Activated T-cell treated with anti-CD3 and anti-CD28 coated beads, Interleukin-2, amount 50 U/mL, for 24 hours (primary cell): ENCODE measurements around the gene PUM1.

Experiments
- DNase-seq: peaks from one replicate; pipeline ENCODE4 v3.0.0-alpha.2; 2020
- H3K27ac Mint-ChIP-seq: 2 replicates; pipeline ENCODE4 v1.8.0; 2020; ENCODE audit warnings: mild to moderate bottlenecking, mixed read lengths
- H3K27me3 Mint-ChIP-seq: 2 replicates; pipeline ENCODE4 v1.8.0; 2020; ENCODE audit warnings: mixed read lengths
- H3K36me3 Mint-ChIP-seq: 2 replicates; pipeline ENCODE4 v1.8.0; 2020; ENCODE audit warnings: low read depth, mixed read lengths
- H3K4me1 Mint-ChIP-seq: 2 replicates; pipeline ENCODE4 v1.8.0; 2020; ENCODE audit warnings: low read depth, mixed read lengths
- H3K4me3 Mint-ChIP-seq: 2 replicates; pipeline ENCODE4 v1.8.0; 2020; ENCODE audit warnings: mild to moderate bottlenecking, moderate library complexity, mixed read lengths
- H3K9me3 Mint-ChIP-seq: 2 replicates; pipeline ENCODE4 v1.8.0; 2020; ENCODE audit warnings: mixed read lengths

Gene PUM1

DNA sequence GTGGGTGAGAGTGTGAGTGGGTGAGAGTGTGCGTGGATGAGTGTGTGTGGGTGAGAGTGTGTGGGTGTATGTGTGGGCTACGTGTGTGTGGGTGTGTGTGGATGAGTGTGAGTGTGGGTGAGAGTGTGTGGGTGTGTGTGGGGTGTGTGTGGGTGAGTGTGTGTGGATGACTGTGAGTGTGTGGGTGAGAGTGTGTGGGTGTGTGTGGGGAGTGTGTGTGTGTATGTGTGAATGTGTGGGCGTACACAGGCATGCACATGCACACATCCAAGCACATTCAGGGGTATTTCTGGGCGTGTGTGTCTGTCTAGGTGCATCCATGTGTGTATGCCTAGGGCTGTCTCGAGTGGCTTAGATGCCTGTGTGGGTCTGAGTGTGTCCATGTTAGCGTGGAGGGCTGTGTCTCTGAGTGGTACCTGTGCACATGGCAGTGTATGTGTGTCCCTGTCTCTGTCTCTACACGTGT lies 171.0 kb downstream of the PUM1 start:
- H3K27ac Mint-ChIP-seq: no peak overlapping the region
- peaks cover 13% of the 10 kb centered on the region for H3K27me3 Mint-ChIP-seq
- H3K4me1 Mint-ChIP-seq: no peaks in the 10 kb centered on the region
- no peak for DNase-seq
- H3K9me3 Mint-ChIP-seq: no peaks in the 10 kb centered on the region
- no peak overlapping the region for H3K4me3 Mint-ChIP-seq
- no peaks in the 10 kb centered on the region for H3K36me3 Mint-ChIP-seq

DNA sequence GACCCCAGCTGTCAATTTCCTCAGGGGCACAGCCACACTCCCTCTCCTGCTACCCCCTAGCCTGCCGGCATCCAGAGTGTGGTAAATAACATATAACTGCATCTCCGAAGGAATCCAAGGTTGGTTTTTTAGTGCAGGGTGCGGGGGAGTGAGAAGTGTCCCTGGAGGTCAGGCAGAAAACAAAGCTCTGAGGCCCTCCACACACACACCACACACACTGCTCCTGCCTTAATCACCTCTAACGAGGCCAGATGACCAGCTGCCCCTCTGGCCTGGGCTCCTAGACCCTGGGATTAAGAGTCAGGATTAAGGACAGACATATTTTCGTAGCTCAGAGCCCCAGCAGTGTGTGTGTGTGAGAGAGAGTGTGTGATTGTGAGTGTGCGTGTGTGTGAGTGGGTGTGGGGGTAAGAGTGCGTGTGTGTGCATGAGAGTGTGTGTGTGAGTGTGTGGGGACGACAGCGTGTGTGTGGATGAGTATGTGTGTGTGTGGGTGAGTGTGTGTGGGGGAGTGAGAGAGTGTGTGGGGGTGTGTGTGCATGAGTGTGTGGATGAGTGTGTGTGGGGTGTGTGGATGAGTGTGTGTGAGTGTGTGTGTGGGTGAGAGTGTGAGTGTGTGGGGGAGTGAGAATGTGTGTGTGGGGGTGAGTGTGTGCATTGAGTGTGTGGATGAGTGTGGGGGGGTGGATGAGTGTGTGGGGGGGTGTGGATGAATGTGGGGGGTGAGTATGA lies 171.6 kb downstream of the PUM1 start:
- H3K4me1 Mint-ChIP-seq: no peaks in the 10 kb centered on the region
- peaks cover 17% of the 10 kb centered on the region for H3K27me3 Mint-ChIP-seq
- H3K27ac Mint-ChIP-seq: no peak overlapping the region
- no peaks in the 10 kb centered on the region for H3K36me3 Mint-ChIP-seq
- H3K9me3 Mint-ChIP-seq: no peaks in the 10 kb centered on the region
- DNase-seq: no peak
- H3K4me3 Mint-ChIP-seq: no peak overlapping the region

DNA sequence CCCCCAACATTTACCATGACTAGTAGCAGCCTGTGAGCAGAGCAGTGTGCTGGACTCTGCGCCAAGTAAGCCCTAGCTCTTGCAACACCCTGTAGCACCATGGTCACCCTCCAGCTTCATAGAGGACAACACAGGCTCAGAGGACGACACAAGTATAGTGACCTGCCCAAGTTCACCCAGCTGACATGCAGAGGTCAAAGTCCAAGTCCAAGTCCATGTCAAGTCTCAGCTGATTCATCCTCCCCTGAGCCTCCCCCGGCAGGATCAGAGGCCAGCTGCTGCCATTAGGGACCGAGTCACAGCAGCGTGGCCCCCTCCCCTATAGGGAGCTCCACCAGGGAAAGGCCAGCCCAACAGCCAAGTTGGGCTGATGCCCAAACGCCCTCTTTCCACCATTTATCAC lies 172.8 kb downstream of the PUM1 start:
- H3K27ac Mint-ChIP-seq: no peak overlapping the region
- H3K4me3 Mint-ChIP-seq: no peak overlapping the region
- H3K4me1 Mint-ChIP-seq: no peaks in the 10 kb centered on the region
- no peak for DNase-seq
- H3K9me3 Mint-ChIP-seq: no peaks in the 10 kb centered on the region
- no peaks in the 10 kb centered on the region for H3K36me3 Mint-ChIP-seq
- peaks cover 20% of the 10 kb centered on the region for H3K27me3 Mint-ChIP-seq

DNA sequence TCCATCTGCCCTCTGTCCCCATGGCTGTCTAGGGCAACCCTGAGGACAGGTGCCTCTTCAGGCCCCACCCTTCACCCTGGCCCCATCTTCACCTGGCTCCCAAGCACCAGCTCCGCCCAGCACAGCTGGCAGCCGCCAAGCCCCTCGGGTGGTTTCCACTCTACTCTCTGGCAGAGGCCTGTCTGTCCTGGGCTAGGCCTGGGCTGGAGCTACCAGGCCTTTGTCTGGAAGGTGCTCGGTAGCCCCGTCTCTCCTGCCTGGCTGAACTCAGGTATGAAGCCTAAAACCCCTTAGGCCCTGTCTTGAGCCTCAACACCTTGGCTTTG lies 174.3 kb downstream of the PUM1 start:
- no peaks in the 10 kb centered on the region for H3K4me1 Mint-ChIP-seq
- no peak for DNase-seq
- H3K27me3 Mint-ChIP-seq: peaks cover 16% of the 10 kb centered on the region
- no peaks in the 10 kb centered on the region for H3K36me3 Mint-ChIP-seq
- no peaks in the 10 kb centered on the region for H3K9me3 Mint-ChIP-seq
- H3K4me3 Mint-ChIP-seq: no peak overlapping the region
- no peak overlapping the region for H3K27ac Mint-ChIP-seq

- Mint-ChIP-seq H3K27me3 (peaks cover 15% of the 10 kb centered on the region), H3K9me3 (no peaks in the 10 kb centered on the region), H3K4me1 (no peaks in the 10 kb centered on the region), H3K4me3 (no peak overlapping the region), H3K36me3 (no peaks in the 10 kb centered on the region), H3K27ac (no peak overlapping the region)
- no peak for DNase-seq
Observed at GRCh38 chr1:30890502-30891226, 174.9 kb downstream of the PUM1 start.

DNA sequence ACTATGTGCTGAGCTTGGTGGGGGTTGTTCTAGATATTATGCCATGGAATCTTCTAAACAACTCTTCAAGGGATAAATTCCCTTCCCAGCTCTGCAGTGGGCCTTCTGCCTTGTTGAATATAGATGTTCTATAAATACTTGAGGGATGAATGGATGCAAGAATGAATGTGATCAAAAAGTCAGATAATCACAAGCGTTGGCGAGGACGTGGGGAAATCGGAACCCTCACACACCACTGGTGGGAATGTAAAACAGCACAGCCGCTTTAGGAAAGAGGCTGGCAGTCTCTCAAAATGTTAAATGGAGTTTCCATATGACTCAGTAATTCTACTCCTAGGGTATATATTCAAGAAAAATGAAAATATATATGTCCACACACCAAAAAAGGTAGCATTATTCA lies 176.0 kb downstream of the PUM1 start:
- no peak for DNase-seq
- Mint-ChIP-seq H3K4me1 (no peaks in the 10 kb centered on the region), H3K4me3 (no peak overlapping the region), H3K27me3 (peaks cover 15% of the 10 kb centered on the region), H3K36me3 (no peaks in the 10 kb centered on the region), H3K27ac (no peak overlapping the region), H3K9me3 (no peaks in the 10 kb centered on the region)

DNA sequence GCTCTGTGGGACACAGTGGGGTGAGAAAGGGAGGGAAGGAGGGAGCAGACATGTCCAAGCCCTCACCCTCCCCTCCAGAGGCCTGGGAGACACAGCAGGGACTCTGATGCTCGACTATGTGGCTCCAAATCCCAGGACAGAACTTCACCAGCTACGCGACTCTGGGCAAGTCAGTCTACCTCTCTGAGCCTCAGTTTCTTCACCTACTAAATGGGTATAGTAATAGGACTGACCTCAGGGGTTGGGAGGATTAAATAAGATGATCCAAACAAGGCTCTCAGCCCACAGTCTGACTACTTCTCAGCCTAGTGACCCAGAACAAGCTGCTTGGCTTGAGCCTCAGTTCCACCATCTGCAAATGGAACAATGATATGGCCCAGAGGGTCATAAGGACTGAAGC lies 176.5 kb downstream of the PUM1 start:
- Mint-ChIP-seq H3K4me1 (no peaks in the 10 kb centered on the region), H3K36me3 (no peaks in the 10 kb centered on the region), H3K27me3 (peaks cover 15% of the 10 kb centered on the region), H3K9me3 (no peaks in the 10 kb centered on the region), H3K4me3 (no peak overlapping the region), H3K27ac (no peak overlapping the region)
- no peak for DNase-seq

DNA sequence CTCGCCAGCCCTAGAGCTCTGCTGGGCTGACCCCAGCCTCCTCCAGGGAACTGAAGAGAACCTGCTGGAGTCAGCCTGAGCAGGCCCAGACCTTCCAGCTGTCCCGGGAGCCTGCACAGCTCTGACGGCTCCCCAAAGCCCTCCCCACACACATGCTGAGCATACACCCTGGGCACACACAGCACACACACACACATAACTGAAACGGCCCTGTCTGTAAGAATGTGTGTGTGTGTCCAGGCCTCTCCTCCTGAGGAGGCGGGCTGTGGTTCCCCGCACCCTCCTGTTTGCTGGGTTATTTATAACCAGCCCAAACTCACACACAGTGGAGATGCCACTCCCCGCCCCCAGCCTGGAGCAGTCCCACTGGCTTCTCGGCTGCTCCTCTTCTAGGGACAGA lies 177.1 kb downstream of the PUM1 start:
- no peak overlapping the region for H3K4me3 Mint-ChIP-seq
- no peaks in the 10 kb centered on the region for H3K4me1 Mint-ChIP-seq
- no peaks in the 10 kb centered on the region for H3K9me3 Mint-ChIP-seq
- peaks cover 15% of the 10 kb centered on the region for H3K27me3 Mint-ChIP-seq
- no peaks in the 10 kb centered on the region for H3K36me3 Mint-ChIP-seq
- H3K27ac Mint-ChIP-seq: no peak overlapping the region
- DNase-seq: no peak

DNA sequence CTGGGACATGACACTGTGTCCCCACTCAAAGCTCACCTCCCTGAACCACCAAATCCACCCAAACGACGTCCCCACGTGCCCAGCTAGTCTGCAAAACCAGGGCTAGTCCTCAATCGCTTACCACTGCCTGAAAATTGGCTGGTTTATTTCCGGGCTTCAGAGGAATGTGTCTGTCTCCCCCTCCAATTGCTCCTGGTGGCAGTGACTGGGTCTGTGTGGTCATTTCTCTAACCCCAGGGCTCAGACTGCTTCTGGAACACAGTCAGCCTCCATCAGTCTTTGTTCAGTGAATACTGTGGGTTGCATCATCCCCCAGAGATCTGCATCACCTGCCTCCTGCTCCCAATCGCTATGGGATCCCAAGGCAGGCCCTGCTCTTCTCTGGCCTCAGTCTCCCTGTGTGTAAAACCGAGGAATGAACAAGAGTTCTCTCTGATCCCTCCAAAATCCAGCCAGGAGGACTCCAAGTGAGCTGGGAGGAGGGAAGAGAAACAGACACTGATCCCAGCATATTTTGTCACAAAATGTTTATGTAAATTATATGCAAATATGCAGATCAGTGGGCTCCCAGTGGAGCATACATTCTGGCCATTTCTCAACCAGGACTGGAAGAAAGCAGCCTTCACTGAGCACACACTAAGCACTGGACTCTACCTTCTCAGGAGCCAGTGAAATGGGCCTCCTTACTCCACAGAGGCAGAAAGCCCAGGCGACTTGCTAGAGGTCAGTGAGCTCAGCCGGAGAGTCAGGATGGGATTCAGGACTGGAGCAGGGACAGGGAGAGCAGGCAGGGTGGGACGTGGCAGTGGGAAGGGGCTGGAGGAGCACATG lies 177.8 kb downstream of the PUM1 start:
- Mint-ChIP-seq H3K27ac (no peak overlapping the region), H3K36me3 (no peaks in the 10 kb centered on the region), H3K4me3 (no peak overlapping the region), H3K27me3 (peaks cover 15% of the 10 kb centered on the region), H3K9me3 (no peaks in the 10 kb centered on the region), H3K4me1 (no peaks in the 10 kb centered on the region)
- DNase-seq: no peak

GRCh38 chr1:30886710-30887428 lies 178.6 kb downstream of the PUM1 start:
- no peak for DNase-seq
- Mint-ChIP-seq H3K4me3 (no peak overlapping the region), H3K4me1 (no peaks in the 10 kb centered on the region), H3K36me3 (no peaks in the 10 kb centered on the region), H3K27me3 (peaks cover 16% of the 10 kb centered on the region), H3K27ac (no peak overlapping the region), H3K9me3 (no peaks in the 10 kb centered on the region)

- Mint-ChIP-seq H3K9me3 (no peaks in the 10 kb centered on the region), H3K27ac (no peak overlapping the region), H3K4me1 (no peaks in the 10 kb centered on the region), H3K27me3 (peaks cover 22% of the 10 kb centered on the region), H3K36me3 (no peaks in the 10 kb centered on the region), H3K4me3 (no peak overlapping the region)
- no peak for DNase-seq
Observed at GRCh38 chr1:30885570-30886522, 179.7 kb downstream of the PUM1 start.

DNA sequence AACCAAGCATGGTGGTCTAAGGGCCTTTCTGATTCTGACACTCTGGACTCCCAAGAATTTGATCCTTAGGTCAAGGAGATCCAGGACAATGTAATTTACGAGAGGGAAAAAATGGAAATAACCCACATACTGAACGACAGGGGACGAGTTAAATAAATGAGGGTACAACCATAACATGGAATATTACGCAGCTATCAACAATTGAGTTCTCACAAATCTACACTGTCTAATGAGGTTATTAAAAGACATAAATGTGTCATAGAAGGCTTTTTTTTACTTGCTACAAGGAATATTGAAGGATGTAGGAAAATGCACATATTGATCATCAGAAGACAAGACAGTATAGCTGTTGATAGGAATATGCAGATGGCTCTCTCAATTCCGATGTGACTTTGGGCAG lies 180.8 kb downstream of the PUM1 start:
- Mint-ChIP-seq H3K4me3 (no peak overlapping the region), H3K4me1 (no peaks in the 10 kb centered on the region), H3K9me3 (no peaks in the 10 kb centered on the region), H3K27me3 (peaks cover 28% of the 10 kb centered on the region), H3K27ac (no peak overlapping the region), H3K36me3 (no peaks in the 10 kb centered on the region)
- DNase-seq: no peak

GRCh38 chr1:30883389-30884172 lies 181.9 kb downstream of the PUM1 start:
- H3K27ac Mint-ChIP-seq: no peak overlapping the region
- H3K9me3 Mint-ChIP-seq: no peaks in the 10 kb centered on the region
- H3K36me3 Mint-ChIP-seq: no peaks in the 10 kb centered on the region
- H3K27me3 Mint-ChIP-seq: peaks cover 34% of the 10 kb centered on the region
- no peak for DNase-seq
- H3K4me1 Mint-ChIP-seq: peaks cover 1% of the 10 kb centered on the region
- H3K4me3 Mint-ChIP-seq: no peak overlapping the region
